Prostate gland (tissue), 2 donors: ENCODE data around the gene SLAMF6.

Experiments used
- CTCF ChIP-seq, 4 experiments: fragments of 200-600 bp in 2 of 4; fragments of 450-650 bp in 2 of 4; sonication (generic) in 2 of 4; IDR thresholded peaks; 1 replicate in 3 of 4; 2 replicates in 1 of 4; pipeline ENCODE4 v1.5.1; 2016 to 2019; ENCODE audit warnings: antibody characterized with exemption in 4 of 4, mild to moderate bottlenecking in 2 of 4, moderate library complexity in 2 of 4
- POLR2A ChIP-seq: fragments of 450-650 bp; IDR thresholded peaks from one replicate; pipeline ENCODE4 v1.6.1; 2016; ENCODE audit warnings: antibody characterized with exemption, mild to moderate bottlenecking

GRCh38 chr1:160544647-160545046 is 21.6 kb upstream of the SLAMF6 start:
- TF ChIP-seq CTCF (IDR thresholded peaks at IDR 0.05) (no peak), POLR2A (no peak)
